OCI-LY1 (cell line): Measurements from ENCODE around the gene TANGO6.

Experiments
- H2AFZ ChIP-seq: fragments of 200-600 bp; sonication (generic), shearing (Covaris generic); 2 replicates; pipeline ENCODE4 v1.6.0; 2014; ENCODE audit warnings: antibody characterized with exemption, mild to moderate bottlenecking, low read length
- H3F3A ChIP-seq: fragments of 200-600 bp; sonication (generic), shearing (Covaris generic); 2 replicates; pipeline ENCODE4 v1.6.0; 2014; ENCODE audit warnings: mild to moderate bottlenecking, antibody characterized with exemption, low read length, moderate library complexity; ENCODE audit not compliant: insufficient read depth
- H3K27ac ChIP-seq: fragments of 200-600 bp; sonication (generic); 2 replicates; pipeline ENCODE4 v1.5.1; 2014; ENCODE audit warnings: low read length, mixed run types, mild to moderate bottlenecking, low read depth; ENCODE audit not compliant: poor library complexity, severe bottlenecking
- H3K27me3 ChIP-seq: fragments of 200-600 bp; sonication (generic); 2 replicates; pipeline ENCODE4 v1.6.0; 2014; ENCODE audit warnings: antibody characterized with exemption, mild to moderate bottlenecking, low read length, moderate library complexity; ENCODE audit not compliant: insufficient read depth
- H3K36me3 ChIP-seq: fragments of 200-600 bp; sonication (generic); 2 replicates; pipeline ENCODE4 v1.6.1; 2014; ENCODE audit warnings: mild to moderate bottlenecking, antibody characterized with exemption, low read length, moderate library complexity, mixed read lengths; ENCODE audit not compliant: insufficient read depth
- H3K4me1 ChIP-seq: fragments of 200-600 bp; sonication (generic); 2 replicates; pipeline ENCODE4 v1.5.1; 2014; ENCODE audit warnings: mild to moderate bottlenecking, low read length, moderate library complexity; ENCODE audit not compliant: insufficient read depth, severe bottlenecking
- H3K4me2 ChIP-seq: fragments of 200-600 bp; sonication (generic), shearing (Covaris generic); 2 replicates; pipeline ENCODE4 v1.6.1; 2014; ENCODE audit warnings: low read length
- H3K4me3 ChIP-seq: fragments of 200-600 bp; sonication (generic); 2 replicates; pipeline ENCODE4 v1.5.1; 2014; ENCODE audit warnings: low read length, low read depth, mild to moderate bottlenecking, mixed read lengths; ENCODE audit not compliant: poor library complexity, severe bottlenecking
- H3K79me2 ChIP-seq: fragments of 200-600 bp; shearing (Covaris generic); 2 replicates; pipeline ENCODE4 v1.6.1; 2016; ENCODE audit warnings: mixed run types, low read length, mixed read lengths; ENCODE audit not compliant: insufficient read depth
- H3K9ac ChIP-seq: fragments of 200-600 bp; sonication (generic), shearing (Covaris generic); 2 replicates; pipeline ENCODE4 v1.6.1; 2014; ENCODE audit warnings: mild to moderate bottlenecking, low read length, mixed read lengths
- H3K9me2 ChIP-seq: fragments of 200-600 bp; sonication (generic), shearing (Covaris generic); 2 replicates; pipeline ENCODE4 v1.6.1; 2014; ENCODE audit warnings: low read depth, mild to moderate bottlenecking, low read length, mixed read lengths
- H3K9me3 ChIP-seq: fragments of 200-600 bp; shearing (Covaris generic); 2 replicates; pipeline ENCODE4 v1.6.1; 2014; ENCODE audit warnings: low read length, mixed read lengths
- H4K20me1 ChIP-seq: fragments of 200-600 bp; sonication (generic), shearing (Covaris generic); 2 replicates; pipeline ENCODE4 v1.6.0; 2016; ENCODE audit warnings: mild to moderate bottlenecking, low read length; ENCODE audit not compliant: insufficient read depth
- EZH2 ChIP-seq: fragments of 200-600 bp; sonication (generic), shearing (Covaris generic); IDR thresholded peaks from 2 replicates; pipeline ENCODE4 v1.8.0; 2017; ENCODE audit warnings: borderline replicate concordance, mixed run types, mild to moderate bottlenecking, antibody characterized with exemption, low read length, moderate library complexity, mixed read lengths
- TF ChIP-seq, protein P1 (sequence below): fragments of 200-600 bp; sonication (generic), shearing (Covaris generic); IDR thresholded peaks from 2 replicates; pipeline ENCODE4 v1.5.1; 2017; ENCODE audit warnings: mild to moderate bottlenecking, antibody characterized with exemption, low read length, moderate library complexity, mixed read lengths

The TANGO6 gene

DNA sequence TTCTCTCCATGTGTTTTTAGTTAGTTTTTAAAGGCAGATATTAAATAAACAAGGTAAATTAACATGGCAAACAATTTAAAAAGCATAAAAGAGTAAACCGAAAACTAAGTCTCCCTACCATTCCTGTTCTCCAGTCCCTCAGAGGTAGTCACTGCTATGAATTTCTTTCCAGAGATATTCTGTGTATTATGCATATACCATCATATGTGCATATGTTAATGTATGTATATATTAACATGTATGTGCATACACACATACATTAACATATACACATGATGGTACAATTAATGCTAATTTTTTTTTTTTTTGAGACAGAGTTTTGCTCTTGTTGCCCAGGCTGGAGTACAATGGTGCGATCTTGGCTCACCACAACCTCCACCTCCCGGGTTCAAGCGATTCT lies 32.5 kb downstream of the TANGO6 start:
- Histone ChIP-seq H3K9ac (no peak overlapping the region), H3K79me2 (no peaks in the 10 kb centered on the region), H3K36me3 (peaks cover 37% of the 10 kb centered on the region), H3K4me1 (no peaks in the 10 kb centered on the region), H3K4me2 (no peak overlapping the region), H4K20me1 (no peaks in the 10 kb centered on the region), H3F3A (no peaks in the 10 kb centered on the region), H2AFZ (no peak overlapping the region), H3K9me2 (no peaks in the 10 kb centered on the region), H3K4me3 (no peak overlapping the region), H3K9me3 (no peaks in the 10 kb centered on the region), H3K27ac (no peak overlapping the region), H3K27me3 (no peaks in the 10 kb centered on the region)
- TF ChIP-seq, protein P1, sequence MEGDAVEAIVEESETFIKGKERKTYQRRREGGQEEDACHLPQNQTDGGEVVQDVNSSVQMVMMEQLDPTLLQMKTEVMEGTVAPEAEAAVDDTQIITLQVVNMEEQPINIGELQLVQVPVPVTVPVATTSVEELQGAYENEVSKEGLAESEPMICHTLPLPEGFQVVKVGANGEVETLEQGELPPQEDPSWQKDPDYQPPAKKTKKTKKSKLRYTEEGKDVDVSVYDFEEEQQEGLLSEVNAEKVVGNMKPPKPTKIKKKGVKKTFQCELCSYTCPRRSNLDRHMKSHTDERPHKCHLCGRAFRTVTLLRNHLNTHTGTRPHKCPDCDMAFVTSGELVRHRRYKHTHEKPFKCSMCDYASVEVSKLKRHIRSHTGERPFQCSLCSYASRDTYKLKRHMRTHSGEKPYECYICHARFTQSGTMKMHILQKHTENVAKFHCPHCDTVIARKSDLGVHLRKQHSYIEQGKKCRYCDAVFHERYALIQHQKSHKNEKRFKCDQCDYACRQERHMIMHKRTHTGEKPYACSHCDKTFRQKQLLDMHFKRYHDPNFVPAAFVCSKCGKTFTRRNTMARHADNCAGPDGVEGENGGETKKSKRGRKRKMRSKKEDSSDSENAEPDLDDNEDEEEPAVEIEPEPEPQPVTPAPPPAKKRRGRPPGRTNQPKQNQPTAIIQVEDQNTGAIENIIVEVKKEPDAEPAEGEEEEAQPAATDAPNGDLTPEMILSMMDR = no peak
- TF ChIP-seq EZH2 = no peak

DNA sequence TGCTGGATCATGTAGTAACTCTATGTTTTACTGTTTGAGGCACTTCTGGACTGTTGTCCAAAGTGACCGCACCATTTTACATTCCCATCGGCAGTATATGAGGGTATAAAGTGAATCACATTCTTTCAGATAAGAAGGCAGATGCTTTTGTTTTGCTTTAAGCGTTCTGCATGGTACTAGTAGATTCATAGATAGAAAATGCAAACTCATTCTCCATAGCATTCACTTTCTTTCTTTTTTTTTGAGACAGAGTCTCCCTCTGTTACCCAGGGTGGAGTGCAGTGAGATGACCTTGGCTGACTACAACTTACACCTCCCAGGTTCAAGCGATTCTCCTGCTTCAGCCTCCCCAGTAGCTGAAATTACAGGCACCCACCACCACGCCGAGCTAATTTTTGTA lies 40.4 kb downstream of the TANGO6 start:
- Histone ChIP-seq H3K4me2 (no peak overlapping the region), H3F3A (no peaks in the 10 kb centered on the region), H3K9ac (no peak overlapping the region), H3K36me3 (peaks cover 20% of the 10 kb centered on the region), H3K9me3 (no peaks in the 10 kb centered on the region), H4K20me1 (no peaks in the 10 kb centered on the region), H3K27me3 (no peaks in the 10 kb centered on the region), H3K79me2 (no peaks in the 10 kb centered on the region), H3K4me1 (no peaks in the 10 kb centered on the region), H2AFZ (no peak overlapping the region), H3K9me2 (no peaks in the 10 kb centered on the region), H3K4me3 (no peak overlapping the region), H3K27ac (no peak overlapping the region)
- TF ChIP-seq EZH2 = no peak
- TF ChIP-seq, protein P1 = no peak

DNA sequence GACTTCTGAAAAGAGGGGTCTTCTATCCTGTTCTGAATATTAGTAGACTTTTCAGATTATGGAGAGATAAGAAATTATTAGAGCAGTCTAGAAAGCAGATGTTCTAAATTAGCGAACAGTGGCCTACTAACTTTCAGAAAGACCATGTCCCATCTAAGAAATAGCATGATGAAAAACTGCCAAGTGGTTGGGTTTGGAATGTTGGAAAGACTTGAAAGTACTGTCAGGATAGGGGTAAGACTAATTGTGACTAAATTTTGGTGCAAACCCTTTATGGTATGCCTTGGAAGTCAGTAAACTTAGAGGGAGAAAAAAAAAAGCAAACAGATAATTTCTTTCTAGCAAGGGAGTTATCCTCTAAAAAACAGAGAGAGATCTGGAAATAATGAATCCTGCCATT lies 41.1 kb downstream of the TANGO6 start:
- H3F3A ChIP-seq = no peaks in the 10 kb centered on the region

More for the DNA sequence above, 41.1 kb downstream of the TANGO6 start:
- Histone ChIP-seq H3K4me3 (no peak overlapping the region), H3K27me3 (no peaks in the 10 kb centered on the region), H3K27ac (no peak overlapping the region), H4K20me1 (no peaks in the 10 kb centered on the region), H3K79me2 (no peaks in the 10 kb centered on the region), H3K4me1 (no peaks in the 10 kb centered on the region), H3K4me2 (no peak overlapping the region), H3K9me3 (no peaks in the 10 kb centered on the region), H3K9me2 (no peaks in the 10 kb centered on the region), H3K9ac (no peak overlapping the region), H3K36me3 (peaks cover 20% of the 10 kb centered on the region), H2AFZ (no peak overlapping the region)
- TF ChIP-seq, protein P1 = no peak
- TF ChIP-seq EZH2 = no peak
